Vagina (tissue), 2 donors: ENCODE data around the gene PAQR4.

Experiments
- CTCF ChIP-seq, 3 experiments: fragments of 450-650 bp in 2 of 3; fragments of 200-600 bp in 1 of 3; sonication (generic) in 1 of 3; IDR thresholded peaks; one replicate each; pipeline ENCODE4 v1.5.1; 2017 to 2019; ENCODE audit warnings: antibody characterized with exemption in 3 of 3, mild to moderate bottlenecking in 2 of 3, moderate library complexity in 2 of 3
- POLR2A ChIP-seq, 2 donors: fragments of 450-650 bp; IDR thresholded peaks; one replicate each; pipeline ENCODE4 v1.6.1; 2017; ENCODE audit warnings: antibody characterized with exemption in 2 of 2, mild to moderate bottlenecking in 2 of 2, moderate library complexity in 2 of 2
- POLR2AphosphoS5 ChIP-seq, 2 donors: sonication (generic); formaldehyde crosslinking; IDR thresholded peaks; one replicate each; pipeline ENCODE4 v1.9.0; 2017; ENCODE audit warnings: antibody characterized with exemption in 2 of 2, mild to moderate bottlenecking in 2 of 2, low read depth in 1 of 2; ENCODE audit not compliant: insufficient read depth in 1 of 2

- TF ChIP-seq POLR2A (IDR thresholded peaks at IDR 0.05) (no peak), CTCF (IDR thresholded peaks at IDR 0.05) (no peak), POLR2AphosphoS5 (IDR thresholded peaks at IDR 0.05; ENCODE audit: insufficient read depth in 1 of 2, low read depth in 1 of 2) (no peak)
These were observed 6.1 kb downstream of the PAQR4 start for GRCh38 chr16:2975161-2975795.
